HepG2 (cell line): ENCODE results near the gene UTS2R. TPM values are rescaled to one million over a fixed set of nuclear protein-coding genes. Genes with fewer than 3 reads are reported as not detected.

Source experiments
- ETV6 ChIP-seq: sonication (generic); formaldehyde crosslinking; conservative IDR thresholded peaks from 2 replicates; pipeline ENCODE4 v1.4.0; 2020; ENCODE audit warnings: missing genetic modification reagents
- KDM2A ChIP-seq: sonication (generic); formaldehyde crosslinking; IDR thresholded peaks from 2 replicates; pipeline ENCODE4 v1.4.0; 2020; ENCODE audit warnings: low read depth, missing genetic modification reagents, borderline replicate concordance
- KDM5B ChIP-seq: sonication (generic); formaldehyde crosslinking; IDR thresholded peaks from 2 replicates; pipeline ENCODE4 v1.4.0; 2020; ENCODE audit warnings: missing genetic modification reagents, mild to moderate bottlenecking, borderline replicate concordance
- PHF5A ChIP-seq: IDR thresholded peaks from one replicate; pipeline ENCODE4 v1.6.1; 2018; ENCODE audit warnings: low read depth, missing genetic modification reagents; ENCODE audit not compliant: unreplicated experiment
- ZBTB38 ChIP-seq: sonication (generic); formaldehyde crosslinking; IDR thresholded peaks from 2 replicates; pipeline ENCODE4 v1.5.1; 2020; ENCODE audit warnings: mild to moderate bottlenecking, missing genetic modification reagents
- ZC3H13 ChIP-seq: sonication (generic); formaldehyde crosslinking; IDR thresholded peaks from 2 replicates; pipeline ENCODE4 v1.8.1; 2023; ENCODE audit warnings: mild to moderate bottlenecking, missing genetic modification reagents, moderate library complexity
- ZNF3 ChIP-seq: IDR thresholded peaks from 2 replicates; pipeline ENCODE4 v1.7.0; 2017; ENCODE audit warnings: inconsistent platforms
- ZNF749 ChIP-seq: sonication (generic); formaldehyde crosslinking; IDR thresholded peaks from 2 replicates; pipeline ENCODE4 v1.8.0; 2022; ENCODE audit warnings: mild to moderate bottlenecking, missing genetic modification reagents, moderate library complexity, borderline replicate concordance
- ZNF768 ChIP-seq: sonication (generic); formaldehyde crosslinking; IDR thresholded peaks from 2 replicates; pipeline ENCODE4 v1.4.0; 2020; ENCODE audit warnings: missing genetic modification reagents
- ZNF839 ChIP-seq: sonication (generic); formaldehyde crosslinking; IDR thresholded peaks from 2 replicates; pipeline ENCODE4 v1.4.0; 2020; ENCODE audit warnings: missing genetic modification reagents, mild to moderate bottlenecking, borderline replicate concordance
- polyA plus RNA-seq, 8 experiments: library from polyadenylated mRNA; depleted of rRNA in 3 of 8; stranded (reverse) in 7 of 8; unstranded in 1 of 8; fragments of >200 nt; fragmentation: Illumina TruSeq in 4 of 8; extraction: Trizol in 4 of 8; gene quantifications; 2 replicates each; pipeline versions ENCODE4 v1.2.1 to v1.2.3, GENCODE V29; 2011 to 2016; ENCODE audit warnings: low read depth in 4 of 8, missing spikeins in 1 of 8, mixed read lengths in 1 of 8; ENCODE audit not compliant: insufficient read depth in 1 of 8
- total RNA-seq, 5 experiments: library from RNA; depleted of rRNA; stranded (reverse); fragments of >200 nt; fragmentation: Illumina TruSeq; extraction: Trizol; gene quantifications; 2 replicates each; pipeline ENCODE4 v1.2.3, GENCODE V29; 2016; ENCODE audit warnings: low read depth in 1 of 5
- TF ChIP-seq, protein P1 (sequence below): IDR thresholded peaks from 2 replicates; pipeline ENCODE4 v1.6.1; 2012; ENCODE audit warnings: inconsistent platforms
- TF ChIP-seq, protein P2 (sequence below), 2 experiments: sonication (generic) in 1 of 2; formaldehyde crosslinking in 1 of 2; IDR thresholded peaks; 2 replicates each; pipeline versions ENCODE4 v1.6.1 to v1.9.0; 2014 to 2022; ENCODE audit warnings: antibody characterized with exemption in 1 of 2, borderline replicate concordance in 1 of 2, inconsistent platforms in 1 of 2, low read depth in 1 of 2, missing genetic modification reagents in 1 of 2
- TF ChIP-seq, protein P3 (sequence below): sonication (generic); formaldehyde crosslinking; IDR thresholded peaks from 2 replicates; pipeline ENCODE4 v1.5.0; 2020; ENCODE audit warnings: missing genetic modification reagents, mild to moderate bottlenecking, borderline replicate concordance
- TF ChIP-seq, protein P4 (sequence below): sonication (generic); formaldehyde crosslinking; IDR thresholded peaks from 2 replicates; pipeline ENCODE4 v1.4.0; 2020; ENCODE audit warnings: missing genetic modification reagents, mild to moderate bottlenecking, borderline replicate concordance
- TF ChIP-seq, protein P5 (sequence below): sonication (generic); formaldehyde crosslinking; IDR thresholded peaks from 2 replicates; pipeline ENCODE4 v1.8.0; 2022; ENCODE audit warnings: low read depth, missing genetic modification reagents

UTS2R gene
- total and polyA plus RNA-seq, 2 of the 13 experiments (the other 11 are each of a cell fraction or from before 2014, with no cell fraction given): 0.13 to 0.15 TPM

DNA sequence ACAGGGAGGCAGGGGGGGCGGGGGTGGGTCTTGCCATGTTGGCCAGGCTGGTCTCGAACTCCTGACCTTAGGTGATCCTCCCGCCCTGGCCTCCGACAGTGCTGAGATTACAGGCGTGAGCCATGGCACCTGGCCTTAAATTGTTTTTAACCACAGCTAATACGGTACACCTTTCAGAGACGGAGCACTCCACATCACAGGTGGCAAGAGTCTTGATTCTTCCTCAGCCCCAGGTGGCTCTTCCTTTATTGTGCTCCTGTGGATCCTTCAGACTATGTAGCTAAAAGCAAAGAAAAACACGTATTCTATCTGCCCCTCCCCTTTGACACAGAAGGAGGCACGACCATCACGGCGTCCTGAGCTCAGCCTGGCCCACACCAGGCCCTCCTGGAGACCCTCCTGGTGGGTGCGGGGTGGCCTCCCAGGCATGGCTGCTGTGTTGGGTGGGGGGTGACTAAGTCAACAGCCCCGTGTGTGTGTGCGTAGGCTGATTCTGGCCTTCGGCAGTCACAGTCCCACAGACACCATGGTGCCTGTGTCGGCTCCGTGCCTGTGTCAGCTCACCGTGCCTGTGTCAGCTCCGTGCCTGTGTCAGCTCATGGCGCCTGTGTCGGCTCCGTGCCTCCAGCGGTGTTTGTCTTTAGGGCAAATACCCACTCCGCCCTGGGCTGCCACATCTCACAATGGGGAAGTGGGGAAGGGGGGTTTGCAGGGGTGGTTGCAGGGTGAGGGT, 27.2 kb upstream of the UTS2R start (continued):
- TF ChIP-seq, protein P1, sequence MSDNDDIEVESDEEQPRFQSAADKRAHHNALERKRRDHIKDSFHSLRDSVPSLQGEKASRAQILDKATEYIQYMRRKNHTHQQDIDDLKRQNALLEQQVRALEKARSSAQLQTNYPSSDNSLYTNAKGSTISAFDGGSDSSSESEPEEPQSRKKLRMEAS: no peak
- TF ChIP-seq ZBTB38 (CRISPR knock-in tag) (peak; percentile 100), ZC3H13 (CRISPR knock-in tag) (peak; percentile 91; the same call in 1 of the 2 replicates), ZNF839 (CRISPR knock-in tag) (peak; percentile 68; the same call in 1 of the 2 replicates), ZNF3 (CRISPR knock-in tag) (no peak), KDM2A (0 out of 2 replicates have a peak, but pooled peaks have one; percentile 18), KDM5B (peak; percentile 35; the same call in 1 of the 2 replicates), ETV6 (no peak), ZNF768 (peak; percentile 59; the same call in 1 of the 2 replicates), PHF5A (no peak), ZNF749 (CRISPR knock-in tag) (no peak)
- TF ChIP-seq, protein P2, sequence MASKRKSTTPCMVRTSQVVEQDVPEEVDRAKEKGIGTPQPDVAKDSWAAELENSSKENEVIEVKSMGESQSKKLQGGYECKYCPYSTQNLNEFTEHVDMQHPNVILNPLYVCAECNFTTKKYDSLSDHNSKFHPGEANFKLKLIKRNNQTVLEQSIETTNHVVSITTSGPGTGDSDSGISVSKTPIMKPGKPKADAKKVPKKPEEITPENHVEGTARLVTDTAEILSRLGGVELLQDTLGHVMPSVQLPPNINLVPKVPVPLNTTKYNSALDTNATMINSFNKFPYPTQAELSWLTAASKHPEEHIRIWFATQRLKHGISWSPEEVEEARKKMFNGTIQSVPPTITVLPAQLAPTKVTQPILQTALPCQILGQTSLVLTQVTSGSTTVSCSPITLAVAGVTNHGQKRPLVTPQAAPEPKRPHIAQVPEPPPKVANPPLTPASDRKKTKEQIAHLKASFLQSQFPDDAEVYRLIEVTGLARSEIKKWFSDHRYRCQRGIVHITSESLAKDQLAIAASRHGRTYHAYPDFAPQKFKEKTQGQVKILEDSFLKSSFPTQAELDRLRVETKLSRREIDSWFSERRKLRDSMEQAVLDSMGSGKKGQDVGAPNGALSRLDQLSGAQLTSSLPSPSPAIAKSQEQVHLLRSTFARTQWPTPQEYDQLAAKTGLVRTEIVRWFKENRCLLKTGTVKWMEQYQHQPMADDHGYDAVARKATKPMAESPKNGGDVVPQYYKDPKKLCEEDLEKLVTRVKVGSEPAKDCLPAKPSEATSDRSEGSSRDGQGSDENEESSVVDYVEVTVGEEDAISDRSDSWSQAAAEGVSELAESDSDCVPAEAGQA (IDR thresholded peaks at IDR 0.05; ENCODE audit: low read depth): no peak
- TF ChIP-seq, protein P2 (CRISPR knock-in tag; IDR thresholded peaks at IDR 0.05; ENCODE audit: borderline replicate concordance): no peak
- TF ChIP-seq, protein P3, sequence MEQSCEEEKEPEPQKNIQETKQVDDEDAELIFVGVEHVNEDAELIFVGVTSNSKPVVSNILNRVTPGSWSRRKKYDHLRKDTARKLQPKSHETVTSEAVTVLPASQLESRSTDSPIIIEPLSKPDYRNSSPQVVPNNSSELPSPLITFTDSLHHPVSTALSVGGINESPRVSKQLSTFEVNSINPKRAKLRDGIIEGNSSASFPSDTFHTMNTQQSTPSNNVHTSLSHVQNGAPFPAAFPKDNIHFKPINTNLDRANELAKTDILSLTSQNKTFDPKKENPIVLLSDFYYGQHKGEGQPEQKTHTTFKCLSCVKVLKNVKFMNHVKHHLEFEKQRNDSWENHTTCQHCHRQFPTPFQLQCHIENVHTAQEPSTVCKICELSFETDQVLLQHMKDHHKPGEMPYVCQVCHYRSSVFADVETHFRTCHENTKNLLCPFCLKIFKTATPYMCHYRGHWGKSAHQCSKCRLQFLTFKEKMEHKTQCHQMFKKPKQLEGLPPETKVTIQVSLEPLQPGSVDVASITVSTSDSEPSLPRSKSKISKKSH (CRISPR knock-in tag): peak; percentile 60; the same call in 1 of the 2 replicates
- TF ChIP-seq, protein P4, sequence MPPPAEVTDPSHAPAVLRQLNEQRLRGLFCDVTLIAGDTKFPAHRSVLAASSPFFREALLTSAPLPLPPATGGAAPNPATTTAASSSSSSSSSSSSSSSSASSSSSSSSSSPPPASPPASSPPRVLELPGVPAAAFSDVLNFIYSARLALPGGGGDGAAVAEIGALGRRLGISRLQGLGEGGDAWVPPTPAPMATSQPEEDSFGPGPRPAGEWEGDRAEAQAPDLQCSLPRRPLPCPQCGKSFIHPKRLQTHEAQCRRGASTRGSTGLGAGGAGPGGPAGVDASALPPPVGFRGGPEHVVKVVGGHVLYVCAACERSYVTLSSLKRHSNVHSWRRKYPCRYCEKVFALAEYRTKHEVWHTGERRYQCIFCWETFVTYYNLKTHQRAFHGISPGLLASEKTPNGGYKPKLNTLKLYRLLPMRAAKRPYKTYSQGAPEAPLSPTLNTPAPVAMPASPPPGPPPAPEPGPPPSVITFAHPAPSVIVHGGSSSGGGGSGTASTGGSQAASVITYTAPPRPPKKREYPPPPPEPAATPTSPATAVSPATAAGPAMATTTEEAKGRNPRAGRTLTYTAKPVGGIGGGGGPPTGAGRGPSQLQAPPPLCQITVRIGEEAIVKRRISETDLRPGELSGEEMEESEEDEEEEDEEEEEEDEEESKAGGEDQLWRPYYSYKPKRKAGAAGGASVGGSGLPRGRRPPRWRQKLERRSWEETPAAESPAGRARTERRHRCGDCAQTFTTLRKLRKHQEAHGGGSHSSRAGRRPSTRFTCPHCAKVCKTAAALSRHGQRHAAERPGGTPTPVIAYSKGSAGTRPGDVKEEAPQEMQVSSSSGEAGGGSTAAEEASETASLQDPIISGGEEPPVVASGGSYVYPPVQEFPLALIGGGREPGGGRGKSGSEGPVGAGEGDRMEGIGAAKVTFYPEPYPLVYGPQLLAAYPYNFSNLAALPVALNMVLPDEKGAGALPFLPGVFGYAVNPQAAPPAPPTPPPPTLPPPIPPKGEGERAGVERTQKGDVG (CRISPR knock-in tag): peak; percentile 54; the same call in 1 of the 2 replicates
- TF ChIP-seq, protein P5, sequence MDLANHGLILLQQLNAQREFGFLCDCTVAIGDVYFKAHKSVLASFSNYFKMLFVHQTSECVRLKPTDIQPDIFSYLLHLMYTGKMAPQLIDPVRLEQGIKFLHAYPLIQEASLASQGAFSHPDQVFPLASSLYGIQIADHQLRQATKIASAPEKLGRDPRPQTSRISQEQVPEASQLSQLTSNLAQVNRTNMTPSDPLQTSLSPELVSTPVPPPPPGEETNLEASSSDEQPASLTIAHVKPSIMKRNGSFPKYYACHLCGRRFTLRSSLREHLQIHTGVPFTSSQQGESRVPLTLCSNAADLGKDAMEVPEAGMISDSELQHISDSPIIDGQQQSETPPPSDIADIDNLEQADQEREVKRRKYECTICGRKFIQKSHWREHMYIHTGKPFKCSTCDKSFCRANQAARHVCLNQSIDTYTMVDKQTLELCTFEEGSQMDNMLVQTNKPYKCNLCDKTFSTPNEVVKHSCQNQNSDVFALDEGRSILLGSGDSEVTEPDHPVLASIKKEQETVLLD (CRISPR knock-in tag): no peak
